HL-60 (cell line): ENCODE results near the gene FAM78A.

ENCODE experiments used
- DNase-seq, 2 experiments: peaks; one replicate each; pipeline ENCODE4 v3.0.0-alpha.2; 2010 to 2020; ENCODE audit warnings: low read depth in 1 of 2, low spot score in 1 of 2
- H3K27ac ChIP-seq: fragments of 250-450 bp; sonication (Bioruptor Pico); replicated peaks from 2 replicates; pipeline ENCODE4 v1.5.1; 2020; ENCODE audit warnings: mild to moderate bottlenecking, moderate library complexity
- H3K27me3 ChIP-seq: fragments of 250-450 bp; sonication (Bioruptor Pico); 2 replicates; pipeline ENCODE4 v1.5.1; 2021; ENCODE audit warnings: mild to moderate bottlenecking, moderate library complexity; ENCODE audit not compliant: insufficient read depth, poor library complexity, severe bottlenecking
- H3K4me3 ChIP-seq: replicated peaks from 2 replicates; pipeline ENCODE4 v1.5.1; 2011; ENCODE audit warnings: mild to moderate bottlenecking, control low read depth, low read length; ENCODE audit not compliant: insufficient read depth
- GABPA ChIP-seq: IDR thresholded peaks from 2 replicates; pipeline ENCODE4 v1.6.1; 2012; ENCODE audit warnings: low read depth
- POLR2AphosphoS5 ChIP-seq: IDR thresholded peaks from 2 replicates; pipeline ENCODE4 v1.6.1; 2012; ENCODE audit warnings: low read depth
- SPI1 ChIP-seq: IDR thresholded peaks from 2 replicates; pipeline ENCODE4 v1.6.1; 2012; ENCODE audit warnings: low read depth, mild to moderate bottlenecking, borderline replicate concordance
- TF ChIP-seq, protein P1 (sequence below): IDR thresholded peaks from 2 replicates; pipeline ENCODE4 v1.6.1; 2012; ENCODE audit warnings: low read depth; ENCODE audit not compliant: insufficient replicate concordance
- TF ChIP-seq, protein P2 (sequence below): IDR thresholded peaks from one replicate; pipeline ENCODE4 v1.5.1; 2011; ENCODE audit warnings: low read length, control low read depth, inconsistent platforms; ENCODE audit not compliant: insufficient read depth

FAM78A gene

GRCh38 chr9:131282175-131282574 is 5.9 kb upstream of the FAM78A start:
- H3K4me3 ChIP-seq: no peak overlapping the region
- DNase-seq: no peak
- H3K27me3 ChIP-seq: peaks cover 14% of the 10 kb centered on the region
- TF ChIP-seq, protein P1, sequence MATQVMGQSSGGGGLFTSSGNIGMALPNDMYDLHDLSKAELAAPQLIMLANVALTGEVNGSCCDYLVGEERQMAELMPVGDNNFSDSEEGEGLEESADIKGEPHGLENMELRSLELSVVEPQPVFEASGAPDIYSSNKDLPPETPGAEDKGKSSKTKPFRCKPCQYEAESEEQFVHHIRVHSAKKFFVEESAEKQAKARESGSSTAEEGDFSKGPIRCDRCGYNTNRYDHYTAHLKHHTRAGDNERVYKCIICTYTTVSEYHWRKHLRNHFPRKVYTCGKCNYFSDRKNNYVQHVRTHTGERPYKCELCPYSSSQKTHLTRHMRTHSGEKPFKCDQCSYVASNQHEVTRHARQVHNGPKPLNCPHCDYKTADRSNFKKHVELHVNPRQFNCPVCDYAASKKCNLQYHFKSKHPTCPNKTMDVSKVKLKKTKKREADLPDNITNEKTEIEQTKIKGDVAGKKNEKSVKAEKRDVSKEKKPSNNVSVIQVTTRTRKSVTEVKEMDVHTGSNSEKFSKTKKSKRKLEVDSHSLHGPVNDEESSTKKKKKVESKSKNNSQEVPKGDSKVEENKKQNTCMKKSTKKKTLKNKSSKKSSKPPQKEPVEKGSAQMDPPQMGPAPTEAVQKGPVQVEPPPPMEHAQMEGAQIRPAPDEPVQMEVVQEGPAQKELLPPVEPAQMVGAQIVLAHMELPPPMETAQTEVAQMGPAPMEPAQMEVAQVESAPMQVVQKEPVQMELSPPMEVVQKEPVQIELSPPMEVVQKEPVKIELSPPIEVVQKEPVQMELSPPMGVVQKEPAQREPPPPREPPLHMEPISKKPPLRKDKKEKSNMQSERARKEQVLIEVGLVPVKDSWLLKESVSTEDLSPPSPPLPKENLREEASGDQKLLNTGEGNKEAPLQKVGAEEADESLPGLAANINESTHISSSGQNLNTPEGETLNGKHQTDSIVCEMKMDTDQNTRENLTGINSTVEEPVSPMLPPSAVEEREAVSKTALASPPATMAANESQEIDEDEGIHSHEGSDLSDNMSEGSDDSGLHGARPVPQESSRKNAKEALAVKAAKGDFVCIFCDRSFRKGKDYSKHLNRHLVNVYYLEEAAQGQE: no peak
- no peak overlapping the region for H3K27ac ChIP-seq

GRCh38 chr9:131281119-131281965 is 5.0 kb upstream of the FAM78A start:
- Histone ChIP-seq H3K4me3 (no peak overlapping the region), H3K27me3 (peaks cover 14% of the 10 kb centered on the region), H3K27ac (no peak overlapping the region)
- TF ChIP-seq, protein P2, sequence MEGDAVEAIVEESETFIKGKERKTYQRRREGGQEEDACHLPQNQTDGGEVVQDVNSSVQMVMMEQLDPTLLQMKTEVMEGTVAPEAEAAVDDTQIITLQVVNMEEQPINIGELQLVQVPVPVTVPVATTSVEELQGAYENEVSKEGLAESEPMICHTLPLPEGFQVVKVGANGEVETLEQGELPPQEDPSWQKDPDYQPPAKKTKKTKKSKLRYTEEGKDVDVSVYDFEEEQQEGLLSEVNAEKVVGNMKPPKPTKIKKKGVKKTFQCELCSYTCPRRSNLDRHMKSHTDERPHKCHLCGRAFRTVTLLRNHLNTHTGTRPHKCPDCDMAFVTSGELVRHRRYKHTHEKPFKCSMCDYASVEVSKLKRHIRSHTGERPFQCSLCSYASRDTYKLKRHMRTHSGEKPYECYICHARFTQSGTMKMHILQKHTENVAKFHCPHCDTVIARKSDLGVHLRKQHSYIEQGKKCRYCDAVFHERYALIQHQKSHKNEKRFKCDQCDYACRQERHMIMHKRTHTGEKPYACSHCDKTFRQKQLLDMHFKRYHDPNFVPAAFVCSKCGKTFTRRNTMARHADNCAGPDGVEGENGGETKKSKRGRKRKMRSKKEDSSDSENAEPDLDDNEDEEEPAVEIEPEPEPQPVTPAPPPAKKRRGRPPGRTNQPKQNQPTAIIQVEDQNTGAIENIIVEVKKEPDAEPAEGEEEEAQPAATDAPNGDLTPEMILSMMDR: no peak
- TF ChIP-seq POLR2AphosphoS5 (no peak), GABPA (no peak), SPI1 (no peak)
- TF ChIP-seq, protein P1: no peak
- DNase-seq: no peak

GRCh38 chr9:131280660-131281059 is 4.3 kb upstream of the FAM78A start:
- TF ChIP-seq GABPA (no peak), SPI1 (no peak), POLR2AphosphoS5 (no peak)
- TF ChIP-seq, protein P1: no peak
- TF ChIP-seq, protein P2: no peak
- Histone ChIP-seq H3K27me3 (peaks cover 14% of the 10 kb centered on the region), H3K4me3 (no peak overlapping the region), H3K27ac (no peak overlapping the region)
- no peak for DNase-seq
